Hepatocyte (in vitro differentiated cells): Measurements from ENCODE around the gene RAD50.

Experiments
- EZH2 ChIP-seq: fragments of 200-600 bp; sonication (generic); IDR thresholded peaks from 2 replicates; pipeline ENCODE4 v1.6.1; 2016; ENCODE audit warnings: antibody characterized with exemption, mild to moderate bottlenecking, borderline replicate concordance
- TF ChIP-seq, protein P1 (sequence below): fragments of 200-600 bp; sonication (generic); IDR thresholded peaks from 2 replicates; pipeline ENCODE4 v1.5.1; 2016; ENCODE audit warnings: antibody characterized with exemption, mild to moderate bottlenecking; ENCODE audit not compliant: poor library complexity

- TF ChIP-seq, protein P1, sequence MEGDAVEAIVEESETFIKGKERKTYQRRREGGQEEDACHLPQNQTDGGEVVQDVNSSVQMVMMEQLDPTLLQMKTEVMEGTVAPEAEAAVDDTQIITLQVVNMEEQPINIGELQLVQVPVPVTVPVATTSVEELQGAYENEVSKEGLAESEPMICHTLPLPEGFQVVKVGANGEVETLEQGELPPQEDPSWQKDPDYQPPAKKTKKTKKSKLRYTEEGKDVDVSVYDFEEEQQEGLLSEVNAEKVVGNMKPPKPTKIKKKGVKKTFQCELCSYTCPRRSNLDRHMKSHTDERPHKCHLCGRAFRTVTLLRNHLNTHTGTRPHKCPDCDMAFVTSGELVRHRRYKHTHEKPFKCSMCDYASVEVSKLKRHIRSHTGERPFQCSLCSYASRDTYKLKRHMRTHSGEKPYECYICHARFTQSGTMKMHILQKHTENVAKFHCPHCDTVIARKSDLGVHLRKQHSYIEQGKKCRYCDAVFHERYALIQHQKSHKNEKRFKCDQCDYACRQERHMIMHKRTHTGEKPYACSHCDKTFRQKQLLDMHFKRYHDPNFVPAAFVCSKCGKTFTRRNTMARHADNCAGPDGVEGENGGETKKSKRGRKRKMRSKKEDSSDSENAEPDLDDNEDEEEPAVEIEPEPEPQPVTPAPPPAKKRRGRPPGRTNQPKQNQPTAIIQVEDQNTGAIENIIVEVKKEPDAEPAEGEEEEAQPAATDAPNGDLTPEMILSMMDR = no peak
- TF ChIP-seq EZH2 = no peak
Observed at GRCh38 chr5:132629230-132629944, 72.6 kb downstream of the RAD50 start.
